ENCODE measurements around the gene ZNF830. TPM values are rescaled to one million over a fixed set of nuclear protein-coding genes. Genes with fewer than 3 reads are reported as not detected.

The ZNF830 gene
- polyA plus RNA-seq, 3 donors, result 2.1 to 4.7 (median 4.2) TPM

DNA sequence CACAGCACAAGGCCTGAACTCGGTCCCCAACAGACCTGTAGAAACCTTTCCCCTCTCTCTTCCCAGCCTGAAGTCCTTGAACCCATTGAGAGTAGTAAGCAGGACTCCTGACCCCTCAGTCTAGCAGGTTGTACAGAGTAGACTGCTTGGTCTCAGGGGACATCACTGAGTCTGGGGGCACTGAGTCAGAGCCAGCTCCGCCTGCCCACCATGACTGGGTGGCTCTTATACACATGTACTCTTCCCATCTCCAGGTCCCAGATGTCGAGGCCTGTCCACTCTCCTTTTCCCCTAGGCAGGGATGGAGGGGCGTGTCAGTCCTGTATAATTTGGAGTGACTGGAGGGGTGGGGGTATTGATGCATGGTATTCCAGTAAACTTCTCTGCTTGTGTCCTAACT lies 42.4 kb downstream of the ZNF830 start:
- H3K4me2 ChIP-seq (replicated peaks; ENCODE audit: extremely low read depth, low read length, poor library complexity, severe bottlenecking), result no peak overlapping the region
- H3K36me3 ChIP-seq (replicated peaks in 1 of 2; ENCODE audit: control insufficient read depth in 1 of 2, insufficient read depth in 2 of 2, low read length in 2 of 2), result peaks cover 56 to 96% of the 10 kb centered on the region in 2 donors
- H3K27ac Mint-ChIP-seq, result peak overlapping the region in 3 of 7 donors; percentile 30 to 84 (median 76)
- no peaks in the 10 kb centered on the region for H3K9me3 ChIP-seq (replicated peaks in 1 of 2; ENCODE audit: control insufficient read depth in 1 of 2, insufficient read depth in 1 of 2, low read length in 2 of 2)
- DNase-seq, result no peak
- peaks cover 0 to 2% (median 0%) of the 10 kb centered on the region in 7 donors for H3K9me3 Mint-ChIP-seq
- H3K36me3 Mint-ChIP-seq, result peaks cover 66 to 84% of the 10 kb centered on the region in 2 donors
- no peak overlapping the region for H3K4me3 ChIP-seq (replicated peaks in 1 of 3; ENCODE audit: low read depth in 2 of 3, low read length in 3 of 3)
- no peak overlapping the region for H3K27ac ChIP-seq (ENCODE audit: low read depth in 1 of 2, low read length in 2 of 2)
- H4K20me1 ChIP-seq (ENCODE audit: insufficient read depth, low read length), result no peaks in the 10 kb centered on the region
- H3K9ac ChIP-seq (ENCODE audit: insufficient read depth, low read length, poor library complexity, severe bottlenecking), result no peak overlapping the region
- WGBS (ENCODE audit: insufficient coverage), result 100% methylated on average over 1 of the region's 4 CpGs
- H3K4me3 Mint-ChIP-seq, result no peak overlapping the region
- intact Hi-C loops (cut with micrococcal nuclease), result loop anchor here in 1 of 2 donors (5.0 kb wide), 1 partner anchor 104 kb away; no protein-coding TSS in a partner anchor
- no peaks in the 10 kb centered on the region for H3K27me3 Mint-ChIP-seq (ENCODE audit: low read depth in 3 of 3)
- TF ChIP-seq, protein P1, sequence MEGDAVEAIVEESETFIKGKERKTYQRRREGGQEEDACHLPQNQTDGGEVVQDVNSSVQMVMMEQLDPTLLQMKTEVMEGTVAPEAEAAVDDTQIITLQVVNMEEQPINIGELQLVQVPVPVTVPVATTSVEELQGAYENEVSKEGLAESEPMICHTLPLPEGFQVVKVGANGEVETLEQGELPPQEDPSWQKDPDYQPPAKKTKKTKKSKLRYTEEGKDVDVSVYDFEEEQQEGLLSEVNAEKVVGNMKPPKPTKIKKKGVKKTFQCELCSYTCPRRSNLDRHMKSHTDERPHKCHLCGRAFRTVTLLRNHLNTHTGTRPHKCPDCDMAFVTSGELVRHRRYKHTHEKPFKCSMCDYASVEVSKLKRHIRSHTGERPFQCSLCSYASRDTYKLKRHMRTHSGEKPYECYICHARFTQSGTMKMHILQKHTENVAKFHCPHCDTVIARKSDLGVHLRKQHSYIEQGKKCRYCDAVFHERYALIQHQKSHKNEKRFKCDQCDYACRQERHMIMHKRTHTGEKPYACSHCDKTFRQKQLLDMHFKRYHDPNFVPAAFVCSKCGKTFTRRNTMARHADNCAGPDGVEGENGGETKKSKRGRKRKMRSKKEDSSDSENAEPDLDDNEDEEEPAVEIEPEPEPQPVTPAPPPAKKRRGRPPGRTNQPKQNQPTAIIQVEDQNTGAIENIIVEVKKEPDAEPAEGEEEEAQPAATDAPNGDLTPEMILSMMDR (IDR thresholded peaks at IDR 0.05), result no peak
- no peaks in the 10 kb centered on the region for H3K27me3 ChIP-seq (ENCODE audit: control insufficient read depth in 2 of 2, insufficient read depth in 2 of 2, low read length in 2 of 2)
- H3K4me1 ChIP-seq (ENCODE audit: control insufficient read depth in 1 of 2, insufficient read depth in 2 of 2, low read length in 2 of 2), result no peaks in the 10 kb centered on the region
- H3K4me1 Mint-ChIP-seq, result no peaks in the 10 kb centered on the region
- no peak overlapping the region for H2AFZ ChIP-seq (ENCODE audit: insufficient read depth, low read depth, low read length, poor library complexity, severe bottlenecking)
- H3K79me2 ChIP-seq (ENCODE audit: insufficient read depth, low read length), result no peaks in the 10 kb centered on the region

DNA sequence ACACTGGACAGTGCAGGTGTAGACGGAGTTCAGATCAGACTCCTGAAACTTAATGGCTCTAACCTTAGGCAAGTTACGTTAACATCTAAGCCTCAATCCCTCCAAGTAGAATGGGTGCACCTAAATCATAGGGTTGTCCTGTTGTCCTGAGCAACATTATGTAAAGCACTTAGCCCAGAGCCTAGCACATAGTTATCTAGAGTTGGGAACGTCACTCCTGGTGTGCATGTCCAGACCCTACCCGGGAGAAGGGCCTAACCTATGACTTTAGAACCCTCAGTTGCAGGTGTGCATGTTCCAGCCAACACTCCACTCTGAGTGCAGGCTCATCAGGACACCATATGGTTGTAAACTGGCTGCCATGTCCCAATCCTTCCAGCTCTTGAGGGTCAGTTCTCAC lies 45.0 kb downstream of the ZNF830 start:
- intact Hi-C loops (cut with micrococcal nuclease), result no loop called here
- Histone ChIP-seq H3K4me3 (replicated peaks in 1 of 3; ENCODE audit: low read depth in 2 of 3, low read length in 3 of 3) (no peak overlapping the region), H2AFZ (ENCODE audit: insufficient read depth, low read depth, low read length, poor library complexity, severe bottlenecking) (no peak overlapping the region), H3K4me1 (ENCODE audit: control insufficient read depth in 1 of 2, insufficient read depth in 2 of 2, low read length in 2 of 2) (no peaks in the 10 kb centered on the region), H3K27me3 (ENCODE audit: control insufficient read depth in 2 of 2, insufficient read depth in 2 of 2, low read length in 2 of 2) (no peaks in the 10 kb centered on the region), H3K79me2 (ENCODE audit: insufficient read depth, low read length) (no peaks in the 10 kb centered on the region), H3K9ac (ENCODE audit: insufficient read depth, low read length, poor library complexity, severe bottlenecking) (no peak overlapping the region), H3K4me2 (replicated peaks; ENCODE audit: extremely low read depth, low read length, poor library complexity, severe bottlenecking) (no peak overlapping the region), H3K36me3 (replicated peaks in 1 of 2; ENCODE audit: control insufficient read depth in 1 of 2, insufficient read depth in 2 of 2, low read length in 2 of 2) (peaks cover 62 to 99% of the 10 kb centered on the region in 2 donors), H3K27ac (ENCODE audit: low read depth in 1 of 2, low read length in 2 of 2) (peak overlapping the region in 1 of 2 donors; percentile 26), H3K9me3 (replicated peaks in 1 of 2; ENCODE audit: control insufficient read depth in 1 of 2, insufficient read depth in 1 of 2, low read length in 2 of 2) (no peaks in the 10 kb centered on the region), H4K20me1 (ENCODE audit: insufficient read depth, low read length) (no peaks in the 10 kb centered on the region)
- H3K9me3 Mint-ChIP-seq, result peaks cover 0 to 2% (median 0%) of the 10 kb centered on the region in 7 donors
- H3K27ac Mint-ChIP-seq, result peak overlapping the region in 1 of 7 donors; percentile 12
- H3K4me1 Mint-ChIP-seq, result no peaks in the 10 kb centered on the region
- TF ChIP-seq, protein P1 (IDR thresholded peaks at IDR 0.05), result no peak
- WGBS (ENCODE audit: insufficient coverage), result 94% methylated on average over 4 of the region's 4 CpGs
- no peak overlapping the region for H3K4me3 Mint-ChIP-seq
- H3K36me3 Mint-ChIP-seq, result peaks cover 76 to 91% of the 10 kb centered on the region in 2 donors
- no peaks in the 10 kb centered on the region for H3K27me3 Mint-ChIP-seq (ENCODE audit: low read depth in 3 of 3)
- DNase-seq, result no peak
